Neural cell (in vitro differentiated cells): Measurements from ENCODE around the gene ZNF92. TPM values are rescaled to one million over a fixed set of nuclear protein-coding genes. Genes with fewer than 3 reads are reported as not detected.

Experiments used
- H2AFZ ChIP-seq: fragments of 200-600, 300-800 bp; sonication (generic), shearing (Covaris generic); 2 replicates; pipeline ENCODE4 v1.6.0; 2014; ENCODE audit warnings: low read depth, mild to moderate bottlenecking, antibody characterized with exemption, low read length, moderate library complexity
- H3F3A ChIP-seq: fragments of 200-600 bp; shearing (Covaris generic); 2 replicates; pipeline ENCODE4 v1.6.1; 2016; ENCODE audit warnings: mild to moderate bottlenecking, moderate library complexity, mixed read lengths, antibody characterized with exemption, low read length; ENCODE audit not compliant: insufficient read depth, poor library complexity, severe bottlenecking
- H3K27ac ChIP-seq: fragments of 200-600, 300-800 bp; sonication (generic), shearing (Covaris generic); 2 replicates; pipeline ENCODE4 v1.5.1; 2014; ENCODE audit warnings: mild to moderate bottlenecking, low read length, moderate library complexity
- H3K27me3 ChIP-seq: fragments of 300-800, 200-600 bp; sonication (generic), shearing (Covaris generic); 2 replicates; pipeline ENCODE4 v1.6.0; 2014; ENCODE audit warnings: mild to moderate bottlenecking, low read depth, low read length, moderate library complexity; ENCODE audit not compliant: insufficient read depth
- H3K36me3 ChIP-seq: fragments of 300-800, 200-600 bp; sonication (generic), shearing (Covaris generic); 2 replicates; pipeline ENCODE4 v1.5.1; 2014; ENCODE audit warnings: mild to moderate bottlenecking, antibody characterized with exemption, low read length, moderate library complexity; ENCODE audit not compliant: insufficient read depth
- H3K4me2 ChIP-seq: fragments of 300-800, 200-600 bp; sonication (generic), shearing (Covaris generic); 2 replicates; pipeline ENCODE4 v1.6.0; 2014; ENCODE audit warnings: mild to moderate bottlenecking, low read length
- H3K4me3 ChIP-seq: fragments of 300-800, 200-600 bp; sonication (generic), shearing (Covaris generic); 2 replicates; pipeline ENCODE4 v1.5.1; 2014; ENCODE audit warnings: mild to moderate bottlenecking, low read length, moderate library complexity
- H3K79me2 ChIP-seq: fragments of 200-600 bp; shearing (Covaris generic); replicated peaks from 2 replicates; pipeline ENCODE4 v1.6.0; 2014; ENCODE audit warnings: mild to moderate bottlenecking, low read length, moderate library complexity; ENCODE audit not compliant: insufficient read depth
- H3K9ac ChIP-seq: fragments of 300-800, 200-600 bp; sonication (generic), shearing (Covaris generic); 2 replicates; pipeline ENCODE4 v1.6.1; 2016; ENCODE audit warnings: mild to moderate bottlenecking, low read length, mixed read lengths
- H3K9me2 ChIP-seq: fragments of 200-600 bp; shearing (Covaris generic); 2 replicates; pipeline ENCODE4 v1.6.1; 2016; ENCODE audit warnings: mild to moderate bottlenecking, low read length, mixed read lengths; ENCODE audit not compliant: insufficient read depth
- H3K9me3 ChIP-seq: fragments of 200-600, 300-800 bp; sonication (generic), shearing (Covaris generic); 2 replicates; pipeline ENCODE4 v1.6.1; 2016; ENCODE audit warnings: mild to moderate bottlenecking, mixed run types, low read length, moderate library complexity, mixed read lengths
- H4K20me1 ChIP-seq: fragments of 200-600 bp; shearing (Covaris generic); 2 replicates; pipeline ENCODE4 v1.6.1; 2016; ENCODE audit warnings: mild to moderate bottlenecking, mixed run types; ENCODE audit not compliant: insufficient read depth
- CTCF ChIP-seq: fragments of 450-650 bp; IDR thresholded peaks from 2 replicates; pipeline ENCODE4 v1.5.1; 2014; ENCODE audit warnings: antibody characterized with exemption, mild to moderate bottlenecking, moderate library complexity; ENCODE audit not compliant: poor library complexity, severe bottlenecking
- EP300 ChIP-seq: fragments of 450-650 bp; conservative IDR thresholded peaks from 2 replicates; pipeline ENCODE4 v1.6.1; 2014; ENCODE audit warnings: antibody characterized with exemption, mild to moderate bottlenecking, moderate library complexity; ENCODE audit not compliant: poor library complexity, severe bottlenecking
- EZH2 ChIP-seq: fragments of 200-600, 300-800 bp; shearing (Covaris generic), sonication (generic); IDR thresholded peaks from 2 replicates; pipeline ENCODE4 v1.6.1; 2014; ENCODE audit warnings: antibody characterized with exemption, low read length, borderline replicate concordance, mild to moderate bottlenecking; ENCODE audit not compliant: insufficient read depth, poor library complexity, severe bottlenecking
- MXI1 ChIP-seq: fragments of 450-650 bp; conservative IDR thresholded peaks from 2 replicates; pipeline ENCODE4 v1.6.1; 2014; ENCODE audit warnings: antibody characterized with exemption, mild to moderate bottlenecking; ENCODE audit not compliant: poor library complexity, severe bottlenecking
- POLR2AphosphoS5 ChIP-seq: IDR thresholded peaks from 2 replicates; pipeline ENCODE4 v1.6.1; 2012
- RAD21 ChIP-seq: fragments of 450-650 bp; conservative IDR thresholded peaks from 2 replicates; pipeline ENCODE4 v1.6.1; 2014; ENCODE audit warnings: antibody characterized with exemption, mild to moderate bottlenecking, moderate library complexity
- REST ChIP-seq: IDR thresholded peaks from 2 replicates; pipeline ENCODE4 v1.6.1; 2012; ENCODE audit warnings: borderline replicate concordance
- SMC3 ChIP-seq: fragments of 450-650 bp; conservative IDR thresholded peaks from 2 replicates; pipeline ENCODE4 v1.6.1; 2014; ENCODE audit warnings: antibody characterized with exemption, mild to moderate bottlenecking, moderate library complexity; ENCODE audit not compliant: poor library complexity
- TAF1 ChIP-seq: IDR thresholded peaks from 2 replicates; pipeline ENCODE4 v1.6.1; 2012; ENCODE audit warnings: low read depth
- polyA plus RNA-seq: library from polyadenylated mRNA; depleted of rRNA; stranded (reverse); fragments of >200 nt; gene quantifications from 2 replicates; pipeline ENCODE4 v1.2.3, GENCODE V29; 2014

The ZNF92 gene
- polyA plus RNA-seq, 1 donor from 2014 or later: 23.2 TPM

GRCh38 chr7:65354263-65354662 lies 19.4 kb upstream of the ZNF92 start:
- Histone ChIP-seq H3K9me3 (no peaks in the 10 kb centered on the region), H3F3A (no peaks in the 10 kb centered on the region), H3K4me3 (no peak overlapping the region), H3K27me3 (no peaks in the 10 kb centered on the region), H3K4me2 (no peak overlapping the region), H4K20me1 (no peaks in the 10 kb centered on the region), H3K9me2 (no peaks in the 10 kb centered on the region), H3K9ac (no peak overlapping the region), H3K27ac (no peak overlapping the region), H3K36me3 (no peaks in the 10 kb centered on the region), H2AFZ (no peak overlapping the region), H3K79me2 (no peaks in the 10 kb centered on the region)
- TF ChIP-seq CTCF (no peak), REST (no peak), TAF1 (no peak), POLR2AphosphoS5 (no peak), EZH2 (no peak), MXI1 (no peak), SMC3 (no peak), EP300 (no peak), RAD21 (no peak)

DNA sequence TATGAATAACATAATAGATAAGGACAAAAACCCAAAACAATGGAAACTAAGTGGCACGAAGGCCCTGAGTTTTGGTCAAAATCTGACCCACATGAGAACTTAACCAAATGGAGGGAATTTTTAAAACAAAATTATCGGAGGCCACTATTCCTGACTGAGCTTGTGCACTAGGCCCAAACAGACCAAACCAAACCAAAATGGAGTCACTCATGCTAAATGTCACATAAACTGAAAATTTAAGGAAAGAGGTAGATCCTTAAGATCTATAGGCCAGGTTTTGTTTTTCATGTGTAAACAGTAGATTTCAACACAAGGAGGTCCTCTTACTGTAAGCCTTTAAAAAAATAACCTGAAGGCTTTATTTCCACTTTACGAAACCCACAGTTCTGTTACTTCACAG lies 3.8 kb upstream of the ZNF92 start:
- Histone ChIP-seq H3K4me3 (no peak overlapping the region), H3K36me3 (no peaks in the 10 kb centered on the region), H3K9ac (no peak overlapping the region), H3K9me3 (no peaks in the 10 kb centered on the region), H3K27me3 (no peaks in the 10 kb centered on the region), H3F3A (peaks cover 3% of the 10 kb centered on the region), H3K4me2 (no peak overlapping the region), H3K9me2 (no peaks in the 10 kb centered on the region), H2AFZ (no peak overlapping the region), H3K27ac (no peak overlapping the region), H4K20me1 (no peaks in the 10 kb centered on the region), H3K79me2 (peaks cover 8% of the 10 kb centered on the region)
- TF ChIP-seq RAD21 (no peak), MXI1 (no peak), CTCF (no peak)
